GM23248 (cell line): ENCODE results near the gene GALNT2.

Experiments
- EZH2 ChIP-seq: fragments of 200-600 bp; sonication (generic); IDR thresholded peaks from 2 replicates; pipeline ENCODE4 v1.6.1; 2018; ENCODE audit warnings: antibody characterized with exemption, mild to moderate bottlenecking; ENCODE audit not compliant: insufficient read depth, poor library complexity, severe bottlenecking
- EZH2phosphoT487 ChIP-seq: fragments of 200-600 bp; sonication (generic); IDR thresholded peaks from 2 replicates; pipeline ENCODE4 v1.6.1; 2018; ENCODE audit warnings: antibody characterized with exemption, moderate library complexity, mild to moderate bottlenecking, low read depth; ENCODE audit not compliant: insufficient read depth

GRCh38 chr1:230101556-230101955, 34.5 kb downstream of the GALNT2 start:
- TF ChIP-seq EZH2 = no peak
- no peak for TF ChIP-seq EZH2phosphoT487
